Fibroblast of the aortic adventitia (primary cell): Measurements from ENCODE around the gene HNRNPF. TPM values are rescaled to one million over a fixed set of nuclear protein-coding genes. Genes with fewer than 3 reads are reported as not detected.
A peak's percentile ranks its signal among the peaks of the same experiment; 100 is the strongest.
"Not testable (repeated sequence)": the region's sequence is repeated elsewhere in the genome, so short reads cannot be mapped to it uniquely, and the experiment has no call there.

ENCODE experiments used
- DNase-seq: peaks from one replicate; pipeline ENCODE4 v3.0.0-alpha.2; 2010; ENCODE audit warnings: low read depth
- H3K4me3 ChIP-seq: 2 replicates; pipeline ENCODE4 v1.5.1; 2011; ENCODE audit warnings: low read depth, mild to moderate bottlenecking, control low read depth, low read length, moderate library complexity
- CTCF ChIP-seq: IDR thresholded peaks from 2 replicates; pipeline ENCODE4 v1.5.1; 2011; ENCODE audit warnings: mild to moderate bottlenecking, low read length, control low read depth, inconsistent platforms; ENCODE audit not compliant: insufficient read depth
- total RNA-seq: library from RNA; depleted of rRNA; stranded (reverse); fragments of >200 nt; gene quantifications from 2 replicates; pipeline ENCODE4 v1.2.3, GENCODE V29; 2012; ENCODE audit warnings: low replicate concordance

Gene HNRNPF
- total RNA-seq, 1 donor, result 196 TPM

DNA sequence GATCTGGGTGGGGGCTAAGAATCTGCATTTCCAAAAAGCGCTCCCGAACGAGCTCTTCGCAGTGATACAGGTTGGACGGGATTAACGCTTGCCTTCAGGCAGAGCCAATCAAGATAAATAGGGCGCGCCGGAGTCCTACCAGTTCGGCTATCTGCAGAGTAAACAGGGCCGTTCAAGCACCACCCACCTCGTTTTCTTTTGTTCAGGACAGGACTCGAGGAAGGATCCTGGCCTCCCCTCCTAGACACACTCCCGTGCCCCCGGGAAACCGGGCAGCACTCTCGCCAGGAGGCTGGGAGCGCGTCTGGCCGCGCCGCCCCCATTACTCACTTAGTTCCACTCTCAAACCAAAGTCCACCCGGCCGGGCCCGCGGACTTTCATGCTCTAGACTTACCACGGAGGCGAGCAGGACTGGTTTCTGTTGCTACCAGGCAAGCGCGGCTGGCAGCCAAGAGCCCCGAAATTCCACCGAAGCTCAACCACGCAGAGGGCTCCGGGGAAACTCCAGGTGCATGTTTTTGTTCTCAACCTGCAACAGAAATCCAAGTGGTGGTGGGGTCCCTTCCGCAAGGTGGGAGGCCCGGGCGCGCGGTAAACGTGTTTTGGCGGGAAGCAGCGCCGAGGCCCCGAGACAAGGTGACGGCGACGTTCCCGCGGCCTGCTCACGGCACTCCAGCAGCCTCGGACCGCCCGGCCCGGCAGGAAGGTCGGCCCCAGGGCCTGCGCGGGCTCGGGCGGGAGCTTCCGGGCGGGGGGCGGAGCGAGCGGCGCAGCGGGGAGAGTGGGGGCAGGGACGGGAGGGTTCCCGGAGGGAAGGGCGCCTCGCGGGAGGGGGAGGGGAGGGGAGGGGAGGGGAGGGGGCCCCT, 12.7 kb downstream of the HNRNPF start:
- H3K4me3 ChIP-seq, result peak overlapping the region; percentile 68
- peak; percentile 64 for DNase-seq
- TF ChIP-seq CTCF, result no peak

DNA sequence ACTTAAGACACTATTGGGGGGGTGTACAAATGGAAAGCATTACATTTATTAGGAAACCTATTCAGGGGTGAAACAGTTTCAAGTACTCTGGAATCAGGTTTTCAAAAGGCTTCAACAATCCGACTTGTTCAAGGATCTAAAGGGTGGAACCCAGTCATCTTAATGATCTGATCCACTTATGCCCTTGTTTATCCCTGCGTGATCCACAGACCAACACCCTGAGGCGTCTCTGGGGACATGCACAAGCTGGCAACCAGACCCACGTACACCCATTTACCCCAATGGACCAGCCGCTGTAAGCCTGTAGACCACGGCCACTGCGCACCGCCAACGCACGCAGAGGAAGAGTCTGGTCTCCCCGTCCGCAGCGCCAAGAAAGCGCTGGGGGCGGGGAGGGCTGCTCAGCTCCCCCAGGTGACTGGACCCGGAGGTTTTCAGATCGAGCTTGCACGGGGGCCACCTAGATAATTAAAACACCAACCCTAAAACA, 13.4 kb downstream of the HNRNPF start:
- no peak for TF ChIP-seq CTCF
- H3K4me3 ChIP-seq, result peak overlapping the region; percentile 68
- DNase-seq, result peak; percentile 34

- no peak for TF ChIP-seq CTCF
- peak overlapping the region; percentile 68 for H3K4me3 ChIP-seq
- DNase-seq, result no peak
These were observed 14.1 kb downstream of the HNRNPF start for GRCh38 chr10:43394868-43395267.

GRCh38 chr10:43393606-43394360, 15.2 kb downstream of the HNRNPF start:
- no peak overlapping the region for H3K4me3 ChIP-seq
- no peak for DNase-seq
- TF ChIP-seq CTCF, result no peak

GRCh38 chr10:43393186-43393585, 15.8 kb downstream of the HNRNPF start:
- DNase-seq, H3K4me3 ChIP-seq: not testable (repeated sequence)

DNA sequence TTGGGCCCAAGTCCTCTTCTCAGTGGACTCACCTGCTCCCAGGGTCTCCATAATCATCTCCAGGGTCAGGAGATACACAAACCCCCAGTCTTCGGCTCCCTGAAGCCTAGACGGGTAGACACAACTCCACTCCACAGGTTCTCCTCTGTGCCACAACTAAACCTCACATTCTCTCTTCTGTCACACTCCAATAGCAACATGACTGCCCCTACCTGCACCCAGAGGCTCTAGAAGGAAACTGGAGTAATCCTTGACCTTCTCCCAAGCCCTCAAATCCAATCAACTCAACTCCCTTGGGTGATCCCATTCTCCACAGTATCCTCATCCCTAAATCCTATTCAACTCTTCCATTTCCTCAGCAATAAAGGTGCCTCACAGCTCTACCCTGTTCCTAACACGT, 16.2 kb downstream of the HNRNPF start:
- DNase-seq, result no peak
- H3K4me3 ChIP-seq, result no peak overlapping the region
- TF ChIP-seq CTCF, result no peak

DNA sequence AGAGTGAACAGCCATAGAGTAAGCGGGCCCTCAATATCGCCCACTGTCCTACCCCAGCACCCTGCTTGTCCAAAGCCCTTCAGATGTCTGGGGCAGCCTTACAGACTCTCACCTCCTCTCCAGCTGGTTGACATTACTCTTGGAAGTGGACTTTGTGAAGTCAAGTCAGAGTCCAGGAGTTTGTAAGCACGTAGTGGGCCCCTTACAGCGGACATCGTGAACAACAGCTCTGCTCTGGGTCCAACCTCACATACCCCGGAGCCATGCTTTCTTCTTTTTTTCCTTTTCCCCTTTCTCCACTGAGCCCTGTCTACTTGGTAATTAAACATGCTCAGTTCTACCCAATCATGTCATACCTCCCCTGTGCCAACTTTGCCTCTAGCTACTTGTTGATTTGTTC, 17.5 kb downstream of the HNRNPF start:
- no peak for TF ChIP-seq CTCF
- no peak for DNase-seq
- H3K4me3 ChIP-seq, result no peak overlapping the region
